NCI-H1092 treated with DMSO at 0.1 percent for 48 hours (cell line): Measurements from ENCODE around the gene EFTUD2.
"Not testable (repeated sequence)": the region's sequence is repeated elsewhere in the genome, so short reads cannot be mapped to it uniquely, and the experiment has no call there.

Experiments used
- DNase-seq: peaks from one replicate; lab custom pipeline; 2025; lab: John Stamatoyannopoulos, UW

EFTUD2 gene

DNA sequence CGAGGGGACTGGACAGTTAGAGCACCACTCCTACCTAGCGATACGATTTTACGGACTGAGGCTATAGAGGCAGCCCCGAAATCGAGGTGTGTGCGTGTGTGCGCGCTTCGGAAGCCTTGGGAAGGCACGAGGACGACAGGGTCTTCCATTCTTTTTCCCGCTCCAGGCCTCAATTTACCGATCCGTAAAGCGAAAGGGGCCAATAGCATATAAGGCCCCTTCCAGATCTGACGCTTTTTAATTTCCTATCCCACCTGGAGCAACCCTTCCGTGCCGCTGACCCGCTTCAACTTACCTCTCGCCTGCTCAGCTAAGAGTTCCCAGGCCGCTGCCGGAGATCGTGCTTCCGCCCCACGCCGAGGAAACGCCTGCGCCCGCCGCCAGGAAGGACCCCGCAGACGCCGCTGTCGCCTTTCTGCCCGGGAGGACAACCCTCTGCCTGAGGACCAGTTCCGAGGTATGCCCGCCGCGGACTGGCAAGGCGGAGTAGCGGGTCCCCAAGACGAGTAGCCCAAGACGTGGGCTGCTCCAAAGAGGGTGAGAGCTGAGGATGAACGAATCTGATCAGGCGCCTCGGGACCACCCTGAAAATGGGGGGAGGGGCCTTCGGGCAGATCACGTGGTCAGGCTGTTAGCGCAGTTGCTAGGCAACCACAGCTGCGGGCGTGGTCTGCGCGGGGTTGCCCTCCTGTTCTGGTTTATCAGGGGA is at the start of gene EFTUD2:
Gene EFTUD2 (minus strand): TSS at position 372 of the 709 bp plus-strand sequence. CDS start 4,924 bp downstream, outside the sequence.
- DNase-seq: peak; percentile 97

DNA sequence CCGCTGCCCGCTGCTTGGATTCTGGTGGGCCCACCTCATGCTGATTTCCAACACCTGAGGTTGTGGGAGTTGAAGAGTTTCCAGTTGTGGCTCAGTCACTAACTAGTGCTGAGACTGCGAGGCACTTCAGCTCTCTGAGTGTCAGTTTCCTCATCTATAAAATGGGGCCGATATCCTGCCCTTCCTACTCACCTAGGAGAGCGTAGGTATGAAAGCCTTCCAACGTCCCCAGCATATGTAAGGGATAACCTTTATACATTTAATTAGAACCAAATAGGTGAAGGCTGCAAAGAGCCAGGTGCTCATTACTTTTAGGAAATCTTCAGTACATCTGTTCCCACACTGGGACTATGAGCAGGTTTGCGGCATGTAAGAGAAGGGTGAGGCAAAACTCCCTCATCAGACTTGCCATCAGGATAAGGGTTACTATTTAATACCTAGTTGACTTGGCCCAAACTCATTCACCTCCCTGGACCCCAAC is 49.1 kb upstream of the EFTUD2 start:
- DNase-seq: no peak

DNA sequence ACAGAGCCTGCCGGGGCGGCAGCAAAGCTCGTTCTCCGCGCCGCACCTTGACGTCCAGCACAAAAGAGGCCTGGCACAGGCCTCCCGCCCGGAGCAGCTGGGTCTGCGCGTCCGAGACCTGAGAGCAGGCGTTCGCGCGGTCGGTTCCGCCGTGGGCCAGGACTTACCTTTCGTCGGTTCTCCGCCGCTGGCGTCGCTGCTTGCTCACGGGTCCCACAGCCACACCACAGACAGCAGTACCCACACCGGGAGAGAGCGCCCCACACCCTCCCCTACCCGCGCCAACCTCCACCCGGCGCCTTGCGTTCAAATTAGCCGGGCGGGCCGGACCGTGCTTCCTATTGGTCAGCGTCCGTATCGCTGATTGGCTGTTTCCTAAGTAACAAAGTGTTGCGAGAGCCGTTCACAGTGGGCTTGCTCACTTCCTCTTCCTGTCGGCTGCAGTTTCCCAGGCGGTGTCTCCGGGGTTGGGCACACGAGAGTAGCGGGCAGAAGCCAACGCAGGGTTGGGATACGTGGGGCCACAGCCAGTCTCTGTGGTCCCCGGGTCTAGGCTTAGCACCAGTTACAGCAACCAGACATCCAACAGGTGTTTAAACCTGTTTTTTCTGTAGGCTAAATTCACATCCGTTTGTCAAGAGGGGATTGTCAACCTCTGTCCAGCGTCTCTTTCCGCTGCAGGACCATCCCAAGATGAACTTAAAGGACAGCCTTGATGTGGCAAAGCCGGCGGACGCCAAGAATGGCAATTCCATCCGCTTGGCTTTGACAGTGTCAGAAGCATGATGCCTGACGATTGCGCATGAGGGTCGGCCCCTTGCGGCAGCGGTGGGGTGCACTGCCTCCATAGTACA is 48.4 kb upstream of the EFTUD2 start, which contains the start of gene KIF18B:
Gene KIF18B (minus strand): TSS at position 313 of the 854 bp plus-strand sequence. CDS start 11,429 bp downstream, outside the sequence.
- DNase-seq: peak; percentile 96

DNA sequence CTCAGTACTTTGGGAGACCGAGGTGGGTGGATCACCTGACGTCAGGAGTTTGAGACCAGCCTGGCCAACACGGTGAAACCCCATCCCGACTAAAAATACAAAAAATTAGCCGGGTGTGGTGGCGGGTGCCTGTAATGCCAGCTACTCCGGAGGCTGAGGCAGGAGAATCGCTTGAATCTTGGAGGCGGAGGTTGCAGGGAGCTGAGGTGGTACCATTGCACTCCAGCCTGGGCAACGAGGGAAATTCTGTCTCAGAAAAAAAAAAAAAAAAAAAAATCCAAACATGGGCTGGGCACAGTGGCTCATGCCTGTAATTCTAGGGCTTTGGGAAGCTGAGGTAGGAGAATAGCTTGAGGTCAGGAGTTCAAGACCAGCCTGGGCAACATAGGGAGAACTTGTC is 46.4 kb upstream of the EFTUD2 start:
- DNase-seq: not testable (repeated sequence)

DNA sequence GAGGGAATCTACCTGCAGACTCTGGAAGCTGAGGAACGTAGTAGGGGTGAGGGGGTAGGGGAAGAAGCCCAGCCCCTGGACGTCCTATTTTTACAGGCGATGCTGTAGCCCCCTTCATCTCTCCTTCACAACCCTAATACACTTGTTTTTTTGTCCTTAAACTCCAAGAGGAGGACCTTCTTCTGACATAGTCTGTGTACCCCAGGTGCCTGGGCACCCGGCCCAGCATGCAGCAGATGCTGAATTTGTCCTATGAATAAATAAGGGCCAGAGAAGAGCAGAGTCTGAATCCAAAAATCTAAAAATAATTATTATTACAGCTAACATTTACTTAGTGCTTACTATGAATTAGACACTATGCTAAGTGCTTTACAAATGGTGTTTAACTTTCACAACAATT is 43.2 kb upstream of the EFTUD2 start:
- no peak for DNase-seq

DNA sequence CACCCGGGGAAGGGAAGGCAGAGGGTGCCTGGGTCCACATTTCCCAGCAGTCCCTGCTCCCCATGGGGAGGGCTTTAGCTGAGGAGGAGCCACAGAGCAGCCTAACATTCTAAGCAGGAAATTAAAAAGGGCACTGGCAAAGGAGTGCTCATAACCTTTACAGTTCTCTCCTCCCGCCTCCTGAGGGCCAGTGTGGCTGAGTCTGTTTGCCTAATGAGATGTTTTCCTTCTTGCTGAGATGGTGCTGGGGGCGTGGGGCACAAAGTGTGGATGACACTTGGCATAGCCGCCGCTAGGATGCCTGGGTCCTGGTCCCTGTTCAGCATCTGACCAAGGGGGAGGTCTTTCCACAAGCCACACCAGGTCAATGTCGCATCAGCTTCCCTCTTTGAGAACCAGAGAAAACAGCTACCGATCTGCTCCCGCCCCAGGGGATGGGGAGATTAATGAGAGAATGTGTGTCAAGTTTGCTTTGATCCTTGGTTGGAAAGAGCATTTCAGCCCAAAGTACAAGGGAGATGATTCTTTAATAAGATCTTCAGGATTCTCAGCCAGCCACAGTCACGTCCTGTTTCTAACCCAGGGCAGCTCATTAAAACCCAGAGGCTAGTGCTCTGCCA is 42.6 kb upstream of the EFTUD2 start:
- no peak for DNase-seq

DNA sequence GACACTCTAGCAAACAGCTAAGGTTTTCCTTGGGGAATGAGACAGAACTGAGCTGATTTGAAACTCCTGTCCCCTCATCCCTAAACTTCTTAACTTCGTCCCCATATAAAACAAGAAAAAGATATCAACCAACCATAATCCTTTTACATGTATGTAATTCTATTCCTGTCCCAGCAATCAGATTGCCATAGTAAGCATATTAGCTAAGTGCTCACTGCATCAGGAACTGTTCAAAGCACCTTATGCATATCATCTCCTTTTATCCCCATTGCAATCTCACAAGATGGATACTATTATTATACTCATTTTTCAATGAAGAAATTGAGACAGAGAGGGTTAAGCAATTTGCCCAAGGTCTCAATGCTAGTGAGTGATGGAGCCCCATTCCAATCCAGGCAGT is 41.5 kb upstream of the EFTUD2 start:
- no peak for DNase-seq

DNA sequence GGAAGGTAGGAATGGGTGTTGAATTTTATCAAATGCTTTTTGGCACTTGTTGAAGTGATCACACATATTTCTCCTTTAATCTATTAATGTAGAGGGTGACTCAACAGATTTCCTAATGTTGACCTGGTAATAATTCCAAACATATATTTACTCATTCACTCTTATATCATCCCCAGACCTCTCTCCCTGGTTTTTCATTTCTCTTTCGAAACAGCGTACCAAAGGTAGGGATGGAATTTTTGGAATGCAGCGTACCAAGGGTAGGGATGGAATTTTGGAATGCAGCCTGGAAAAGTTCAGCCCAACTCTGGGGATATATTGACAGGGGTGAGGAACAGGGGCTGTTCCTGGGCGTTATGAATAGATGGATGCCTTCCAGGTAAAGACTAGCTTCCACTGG is 41.1 kb upstream of the EFTUD2 start:
- DNase-seq: no peak

DNA sequence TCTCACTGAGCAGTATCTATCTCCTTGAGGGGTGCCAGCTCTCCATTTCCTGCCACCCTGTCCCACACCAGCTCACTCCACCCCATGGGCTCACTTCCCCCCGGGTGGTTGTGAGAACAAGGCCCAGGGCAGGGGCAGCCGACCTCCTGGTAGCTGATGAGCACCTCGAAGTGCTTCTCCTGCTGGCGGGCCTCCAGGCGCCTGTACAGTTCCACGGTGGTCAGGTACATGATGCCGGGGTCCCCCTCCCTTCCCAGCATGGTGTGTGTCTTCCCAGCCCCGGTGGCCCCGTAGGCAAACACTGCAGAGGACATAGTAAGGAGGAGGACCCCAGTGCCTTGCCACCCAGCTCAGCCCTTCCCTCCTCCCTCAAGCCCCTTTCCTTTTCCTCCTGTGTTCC is 35.9 kb upstream of the EFTUD2 start:
- DNase-seq: no peak

DNA sequence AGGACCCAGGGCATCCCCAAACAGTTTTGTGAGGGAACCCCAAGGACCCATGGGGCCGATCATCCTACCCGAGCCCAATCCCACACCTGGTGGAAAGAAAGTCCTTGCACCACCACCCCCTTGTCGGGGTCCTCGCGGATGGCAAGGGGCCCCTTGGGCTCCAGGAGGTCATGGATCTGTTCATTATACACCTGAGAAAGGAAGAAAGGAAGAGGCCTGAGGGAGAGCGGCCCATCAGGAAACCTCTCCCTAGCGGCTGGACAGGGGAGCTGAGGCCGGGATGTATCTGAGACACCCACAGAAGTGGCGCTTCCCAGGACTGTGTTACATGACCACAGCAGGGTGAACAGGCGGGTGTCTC is 35.5 kb upstream of the EFTUD2 start:
- no peak for DNase-seq

DNA sequence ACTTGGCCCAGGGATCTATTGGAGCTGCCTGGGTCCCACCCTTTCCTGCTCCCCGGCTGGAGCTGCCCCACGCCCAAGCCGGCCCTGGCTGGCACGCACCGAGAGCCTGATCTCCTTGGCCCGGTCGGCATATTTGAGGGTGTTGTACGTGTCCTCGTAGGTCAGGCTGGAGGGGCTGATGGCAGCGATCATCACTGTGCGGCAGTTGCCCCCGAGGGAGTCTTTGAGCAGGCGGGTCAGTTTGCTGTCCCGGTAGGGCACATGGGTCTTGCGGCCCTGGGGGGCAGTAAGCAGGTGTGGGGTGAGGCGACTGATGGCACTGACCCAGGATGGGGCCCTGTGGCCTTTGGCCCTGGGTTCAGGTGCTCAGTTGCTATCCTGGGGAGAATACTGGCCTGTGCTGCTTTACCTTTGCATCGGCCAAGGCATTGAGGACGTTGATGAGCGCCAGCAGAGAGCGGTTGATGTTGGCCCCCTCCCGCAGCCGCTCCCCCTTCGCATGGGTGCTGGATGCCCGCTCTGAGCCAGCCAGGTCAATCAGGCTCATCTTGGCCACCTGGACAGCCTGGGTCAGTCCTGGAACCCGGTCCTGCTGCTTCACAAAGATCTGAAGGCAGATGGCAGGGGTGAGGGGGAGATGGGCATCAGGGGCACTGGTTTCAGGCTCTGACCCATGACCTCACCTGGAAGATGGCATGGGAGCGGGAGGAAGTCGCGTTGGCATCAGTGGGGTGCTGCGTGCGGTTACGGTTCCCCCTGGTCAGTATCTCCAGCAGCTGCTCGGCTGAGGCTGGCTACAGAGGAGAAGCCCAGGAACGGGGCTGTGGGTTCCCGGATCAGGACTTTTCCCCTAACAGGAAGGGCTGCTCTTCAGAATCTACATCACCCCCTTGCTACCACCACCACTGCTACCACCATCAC is 34.8 kb upstream of the EFTUD2 start:
- DNase-seq: no peak

DNA sequence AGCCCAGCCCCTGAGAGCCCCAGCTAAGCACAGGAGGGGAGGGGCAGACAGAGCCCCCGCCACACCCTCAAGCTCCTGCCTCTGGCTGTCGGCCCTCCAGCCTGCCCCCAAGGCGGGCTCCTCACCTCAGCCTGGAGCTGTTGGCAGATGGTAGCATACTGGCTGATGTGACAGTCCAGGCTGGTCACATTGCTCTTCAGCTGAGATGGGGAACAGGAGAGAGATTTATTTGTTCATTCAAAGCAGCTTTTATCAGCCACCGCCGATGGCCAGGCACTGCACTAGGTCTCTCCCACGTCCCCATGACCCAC is 33.5 kb upstream of the EFTUD2 start:
- DNase-seq: no peak

DNA sequence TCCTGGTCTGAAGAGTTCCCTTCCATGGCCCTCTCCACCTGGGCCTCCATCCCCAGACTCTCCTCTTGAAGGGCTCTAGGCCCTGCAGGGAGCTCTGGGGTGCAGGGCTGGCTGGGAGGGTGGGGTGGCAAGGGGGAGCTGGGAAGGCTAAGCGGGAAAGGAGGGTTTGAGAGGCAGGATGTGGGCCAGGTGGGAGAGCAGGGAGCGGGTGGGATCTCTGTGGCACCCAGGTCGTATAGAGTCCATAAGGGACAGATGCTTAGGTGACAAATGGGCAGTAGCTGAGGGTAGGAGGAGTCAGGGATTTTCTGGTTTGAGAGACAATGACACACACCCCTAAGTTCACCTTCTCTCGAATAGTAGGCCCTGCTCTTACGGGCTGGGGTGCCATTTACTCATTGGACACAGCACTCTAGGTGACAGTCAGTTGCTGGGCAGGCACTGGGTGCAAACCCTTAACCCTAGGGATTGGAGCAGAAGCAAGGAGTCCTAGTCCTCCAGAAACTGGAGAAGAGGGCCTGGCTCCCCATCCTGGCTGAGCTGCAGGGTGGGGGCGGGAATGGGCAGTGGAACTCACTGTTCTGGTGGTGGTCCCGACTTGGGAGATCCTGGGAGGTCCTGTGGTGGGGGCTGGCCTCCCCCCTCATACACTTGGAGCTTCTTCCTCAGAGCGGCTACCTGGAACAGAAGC is 33.0 kb upstream of the EFTUD2 start:
- DNase-seq: no peak

DNA sequence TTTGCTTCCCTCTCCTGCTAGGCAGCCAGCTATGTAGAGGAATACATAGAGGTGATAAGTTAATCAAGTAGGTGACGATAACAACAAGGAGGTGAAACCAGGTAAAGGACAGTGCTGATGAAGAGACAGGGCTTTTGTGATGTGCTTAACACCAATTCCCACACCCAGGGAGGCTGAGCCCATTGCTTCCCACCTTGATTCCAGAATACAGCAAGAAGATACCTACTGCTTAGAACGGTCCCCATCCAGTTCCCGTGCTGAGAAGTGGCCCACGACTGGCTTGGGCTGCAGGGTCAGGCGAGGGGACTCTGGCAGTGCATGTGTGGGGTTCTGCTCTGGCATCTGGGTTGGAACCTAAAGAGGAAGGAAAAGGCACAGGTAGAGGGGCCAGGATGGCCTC is 32.1 kb upstream of the EFTUD2 start:
- no peak for DNase-seq

DNA sequence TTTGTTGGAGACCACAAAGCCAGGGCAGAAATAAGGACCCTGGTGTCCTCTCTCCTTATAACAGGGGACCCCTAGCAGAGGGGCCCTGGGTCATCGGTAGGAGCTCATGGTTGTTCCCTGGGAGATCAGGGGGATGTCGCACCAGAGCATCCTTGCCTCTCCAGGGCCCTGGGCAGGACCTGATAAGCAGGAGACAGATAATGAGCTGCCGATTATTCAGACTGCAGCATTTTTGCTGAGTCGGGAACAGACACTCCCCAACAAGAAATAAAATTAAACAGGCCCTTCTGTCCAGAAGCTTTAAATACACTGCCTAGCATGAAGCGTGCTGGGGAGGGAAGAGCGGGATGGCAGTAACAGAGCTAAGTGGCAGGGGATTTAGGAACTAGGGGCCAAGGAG is 31.4 kb upstream of the EFTUD2 start:
- no peak for DNase-seq

DNA sequence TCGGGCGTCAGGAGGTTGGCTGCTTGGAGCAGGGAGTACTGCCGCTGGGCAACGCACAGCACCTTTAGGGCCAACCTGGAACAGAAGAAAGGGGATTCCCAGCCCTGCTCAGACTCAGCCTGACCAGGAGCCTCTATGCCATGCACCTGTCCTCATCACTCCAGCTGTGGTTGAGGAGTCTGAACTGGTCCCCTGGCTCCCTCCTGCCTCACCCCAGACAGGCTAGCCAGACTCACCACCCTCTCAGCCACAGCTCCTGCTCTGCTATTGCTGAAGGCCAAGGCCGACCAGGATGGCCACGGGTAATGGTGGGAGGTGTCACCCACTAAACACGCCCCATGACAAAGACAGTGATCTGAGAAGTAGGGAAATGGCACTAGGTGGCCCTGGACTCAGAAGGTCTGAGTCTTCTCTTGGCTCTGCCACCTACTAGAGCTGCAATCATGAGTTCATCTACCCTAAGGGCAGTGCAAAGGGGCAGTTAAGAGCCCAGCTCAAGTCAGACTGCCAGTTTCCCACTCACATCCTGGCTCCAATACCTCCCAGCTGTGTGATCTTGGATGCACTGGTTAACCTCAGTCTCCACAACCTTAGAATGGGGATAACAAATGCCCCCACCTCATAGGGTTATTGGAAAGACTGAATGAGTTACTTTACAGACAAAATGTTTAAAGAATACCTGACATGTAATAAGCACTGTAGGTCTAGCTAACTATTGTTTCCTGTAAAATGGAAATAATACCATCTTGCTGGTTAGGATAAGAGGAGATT is 29.9 kb upstream of the EFTUD2 start:
- no peak for DNase-seq

DNA sequence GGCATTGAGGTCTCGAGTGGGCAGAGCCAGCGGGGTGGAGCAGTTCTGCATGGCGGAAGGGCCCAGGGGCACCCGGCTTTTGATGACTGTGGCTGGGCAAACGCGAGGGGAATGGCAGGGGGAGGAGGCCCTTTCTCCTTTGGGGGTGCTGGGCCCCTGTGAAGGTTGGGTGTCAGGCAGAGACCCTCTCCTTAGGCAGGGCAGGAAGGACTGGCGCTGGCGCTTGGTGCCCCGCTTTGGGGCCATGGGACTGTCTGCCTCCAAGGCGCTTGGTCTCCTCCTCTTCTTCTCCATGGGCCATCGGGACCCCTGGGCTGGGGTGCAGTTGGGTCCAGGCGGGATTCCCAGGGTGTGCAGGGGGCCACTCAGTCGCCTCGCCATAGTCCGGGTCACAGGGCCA is 28.9 kb upstream of the EFTUD2 start:
- no peak for DNase-seq

DNA sequence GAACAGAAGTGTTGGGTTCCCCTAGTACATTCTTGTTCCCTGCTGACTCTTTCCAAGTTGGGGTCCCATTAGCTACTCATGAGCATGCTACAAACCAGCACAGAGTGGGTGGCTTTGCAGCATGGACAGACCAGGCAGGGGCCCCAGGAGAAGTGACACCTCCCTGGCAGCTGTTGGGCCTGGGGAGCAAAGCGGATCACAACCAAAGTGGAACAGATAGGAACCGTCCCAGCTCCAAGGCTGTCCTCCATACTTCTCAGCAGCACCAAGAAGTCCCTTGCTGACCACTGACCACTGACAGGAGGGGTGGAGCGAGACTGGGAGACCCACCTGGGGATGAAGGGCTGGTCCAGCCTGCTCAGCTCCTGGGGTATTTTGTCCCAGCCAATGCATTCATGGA is 28.5 kb upstream of the EFTUD2 start:
- no peak for DNase-seq

DNA sequence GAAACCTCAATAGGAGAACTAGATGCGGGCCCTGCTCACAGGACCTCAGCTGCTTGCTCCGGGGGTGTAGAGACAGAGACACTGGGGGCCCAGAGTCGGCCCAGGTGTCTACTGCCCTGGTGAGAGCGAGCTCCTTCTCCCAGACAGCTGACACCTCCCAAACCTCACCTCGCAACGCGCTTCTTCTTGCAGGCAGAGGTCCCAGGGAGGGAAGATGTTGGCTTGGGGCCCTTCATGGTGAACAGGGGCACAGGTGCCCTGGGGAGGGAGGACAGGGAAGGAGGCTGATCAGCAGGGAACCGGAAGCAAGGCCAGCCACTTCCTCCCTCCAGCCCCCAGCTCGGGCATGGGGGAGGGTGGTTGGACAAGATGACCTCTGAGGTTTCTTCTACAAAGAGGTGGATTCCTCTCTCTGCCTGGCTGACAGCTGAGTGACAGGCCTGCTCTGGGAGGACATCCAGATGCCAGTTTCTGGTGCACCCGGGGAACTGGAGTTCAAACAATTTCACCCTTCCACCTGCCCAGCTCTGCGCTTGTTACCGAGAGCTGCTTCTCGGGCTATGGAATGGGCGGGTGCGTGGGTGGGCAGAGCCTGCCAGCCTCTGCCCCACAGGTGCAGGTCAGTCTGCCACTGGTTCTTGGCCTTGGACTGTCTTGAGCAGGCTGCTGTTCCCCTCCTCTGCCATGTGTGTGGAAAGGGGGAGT is 27.7 kb upstream of the EFTUD2 start:
- no peak for DNase-seq
